ENCODE data around the gene TP63.
"Not testable (repeated sequence)": the region's sequence is repeated elsewhere in the genome, so short reads cannot be mapped to it uniquely, and the experiment has no call there.

The TP63 gene

GRCh38 chr3:189631373-189631408 is at the start of gene TP63:
TP63 (plus strand) TSS chr3:189631389; CDS start chr3:189631516, 127 bp downstream.
- DNase-seq, result no peak

- DNase-seq, result no peak
Measured at GRCh38 chr3:189582179-189582578, 49.0 kb upstream of the TP63 start.

- no peak for DNase-seq
Measured at GRCh38 chr3:189584645-189585044, 46.5 kb upstream of the TP63 start.

GRCh38 chr3:189586941-189587663 is 44.1 kb upstream of the TP63 start:
- DNase-seq, result no peak

- DNase-seq, result no peak
Measured at GRCh38 chr3:189587664-189588040, 43.5 kb upstream of the TP63 start.

GRCh38 chr3:189588070-189588469 is 43.1 kb upstream of the TP63 start:
- no peak for DNase-seq

- DNase-seq, result no peak
Measured at GRCh38 chr3:189588475-189589178, 42.6 kb upstream of the TP63 start.

- DNase-seq, result no peak
Measured at GRCh38 chr3:189589179-189589569, 42.0 kb upstream of the TP63 start.

- no peak for DNase-seq
Measured at GRCh38 chr3:189590223-189590622, 41.0 kb upstream of the TP63 start.

- DNase-seq, result no peak
Measured at GRCh38 chr3:189593581-189593980, 37.6 kb upstream of the TP63 start.

- DNase-seq, result not testable (repeated sequence)
Measured at GRCh38 chr3:189596078-189596979, 34.9 kb upstream of the TP63 start.

- DNase-seq, result no peak
Measured at GRCh38 chr3:189597918-189598317, 33.3 kb upstream of the TP63 start.

- DNase-seq, result no peak
Measured at GRCh38 chr3:189598530-189599225, 32.5 kb upstream of the TP63 start.

GRCh38 chr3:189602471-189602870 is 28.7 kb upstream of the TP63 start:
- no peak for DNase-seq

GRCh38 chr3:189605717-189606116 is 25.5 kb upstream of the TP63 start:
- DNase-seq, result no peak

GRCh38 chr3:189606774-189607173 is 24.4 kb upstream of the TP63 start:
- DNase-seq, result no peak

- not testable (repeated sequence) for DNase-seq
Measured at GRCh38 chr3:189612641-189613040, 18.5 kb upstream of the TP63 start.

GRCh38 chr3:189613122-189613521 is 18.1 kb upstream of the TP63 start:
- no peak for DNase-seq

GRCh38 chr3:189621948-189622603 is 9.1 kb upstream of the TP63 start:
- DNase-seq, result no peak

- no peak for DNase-seq
Measured at GRCh38 chr3:189622629-189623028, 8.6 kb upstream of the TP63 start.

- DNase-seq, result no peak
Measured at GRCh38 chr3:189624130-189624529, 7.1 kb upstream of the TP63 start.

- DNase-seq, result no peak
Measured at GRCh38 chr3:189625071-189625470, 6.1 kb upstream of the TP63 start.

GRCh38 chr3:189625572-189625971 is 5.6 kb upstream of the TP63 start:
- DNase-seq, result no peak
